Esophagus muscularis mucosa (tissue), 3 donors: ENCODE results near the gene ATMIN.

Experiments used
- CTCF ChIP-seq, 3 experiments: fragments of 200-600 bp in 2 of 3; fragments of 450-650 bp in 1 of 3; sonication (generic) in 2 of 3; IDR thresholded peaks; one replicate each; pipeline ENCODE4 v1.5.1; 2017 to 2019; ENCODE audit warnings: antibody characterized with exemption in 3 of 3, mild to moderate bottlenecking in 2 of 3, moderate library complexity in 1 of 3
- POLR2A ChIP-seq: fragments of 450-650 bp; IDR thresholded peaks from one replicate; pipeline ENCODE4 v1.6.1; 2017; ENCODE audit warnings: antibody characterized with exemption, moderate library complexity, mild to moderate bottlenecking, low read depth

- TF ChIP-seq POLR2A (no peak), CTCF (IDR thresholded peaks at IDR 0.05) (no peak)
These were observed 61.1 kb downstream of the ATMIN start for GRCh38 chr16:81096715-81097208.
